ENCODE results near the gene MRS2.
"Not testable (repeated sequence)": the region's sequence is repeated elsewhere in the genome, so short reads cannot be mapped to it uniquely, and the experiment has no call there.

- TF ChIP-seq POLR2A (IDR thresholded peaks at IDR 0.05): not testable (repeated sequence)
- TF ChIP-seq, protein P1, sequence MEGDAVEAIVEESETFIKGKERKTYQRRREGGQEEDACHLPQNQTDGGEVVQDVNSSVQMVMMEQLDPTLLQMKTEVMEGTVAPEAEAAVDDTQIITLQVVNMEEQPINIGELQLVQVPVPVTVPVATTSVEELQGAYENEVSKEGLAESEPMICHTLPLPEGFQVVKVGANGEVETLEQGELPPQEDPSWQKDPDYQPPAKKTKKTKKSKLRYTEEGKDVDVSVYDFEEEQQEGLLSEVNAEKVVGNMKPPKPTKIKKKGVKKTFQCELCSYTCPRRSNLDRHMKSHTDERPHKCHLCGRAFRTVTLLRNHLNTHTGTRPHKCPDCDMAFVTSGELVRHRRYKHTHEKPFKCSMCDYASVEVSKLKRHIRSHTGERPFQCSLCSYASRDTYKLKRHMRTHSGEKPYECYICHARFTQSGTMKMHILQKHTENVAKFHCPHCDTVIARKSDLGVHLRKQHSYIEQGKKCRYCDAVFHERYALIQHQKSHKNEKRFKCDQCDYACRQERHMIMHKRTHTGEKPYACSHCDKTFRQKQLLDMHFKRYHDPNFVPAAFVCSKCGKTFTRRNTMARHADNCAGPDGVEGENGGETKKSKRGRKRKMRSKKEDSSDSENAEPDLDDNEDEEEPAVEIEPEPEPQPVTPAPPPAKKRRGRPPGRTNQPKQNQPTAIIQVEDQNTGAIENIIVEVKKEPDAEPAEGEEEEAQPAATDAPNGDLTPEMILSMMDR (IDR thresholded peaks at IDR 0.05): not testable (repeated sequence)
Measured at GRCh38 chr6:24365103-24365633, 37.6 kb upstream of the MRS2 start.
